ENCODE data around the gene GMPR2. TPM values are rescaled to one million over a fixed set of nuclear protein-coding genes. Genes with fewer than 3 reads are reported as not detected.

GMPR2 gene
- total RNA-seq, 1 donor = 87.7 TPM

GRCh38 chr14:24232121-24232644 is 546 bp upstream of the GMPR2 start, which contains the start of gene NEDD8:
Gene NEDD8, minus strand, starts transcription at chr14:24232367. Its CDS starts 100 bp downstream, at chr14:24232267.
- peak; percentile 95 for DNase-seq (ENCODE audit: low read depth)
- peak within 1 kb of the TSS; percentile 93 for H3K4me3 ChIP-seq (ENCODE audit: low read depth, low read length)
- TF ChIP-seq CTCF (IDR thresholded peaks at IDR 0.05; ENCODE audit: insufficient read depth, low read depth, low read length) = no peak

DNA sequence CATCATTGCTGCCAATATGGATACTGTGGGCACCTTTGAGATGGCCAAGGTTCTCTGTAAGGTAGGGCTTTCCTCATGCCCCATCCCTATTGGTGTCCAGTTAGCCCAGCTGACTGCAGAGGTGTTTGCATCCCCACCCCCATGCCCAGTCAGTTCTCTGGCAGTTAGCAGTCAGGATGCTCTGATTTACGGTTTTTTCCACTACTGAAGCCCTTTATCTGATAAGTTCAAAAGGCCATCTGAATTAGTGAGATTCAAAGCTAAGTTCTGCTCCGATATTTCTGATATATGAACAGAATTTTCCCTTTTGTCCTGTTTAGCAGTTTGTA is 773 bp downstream of the GMPR2 start:
- H3K4me3 ChIP-seq (ENCODE audit: low read depth, low read length) = peak overlapping the region; percentile 93
- DNase-seq (ENCODE audit: low read depth) = no peak
- no peak for TF ChIP-seq CTCF (IDR thresholded peaks at IDR 0.05; ENCODE audit: insufficient read depth, low read depth, low read length)

DNA sequence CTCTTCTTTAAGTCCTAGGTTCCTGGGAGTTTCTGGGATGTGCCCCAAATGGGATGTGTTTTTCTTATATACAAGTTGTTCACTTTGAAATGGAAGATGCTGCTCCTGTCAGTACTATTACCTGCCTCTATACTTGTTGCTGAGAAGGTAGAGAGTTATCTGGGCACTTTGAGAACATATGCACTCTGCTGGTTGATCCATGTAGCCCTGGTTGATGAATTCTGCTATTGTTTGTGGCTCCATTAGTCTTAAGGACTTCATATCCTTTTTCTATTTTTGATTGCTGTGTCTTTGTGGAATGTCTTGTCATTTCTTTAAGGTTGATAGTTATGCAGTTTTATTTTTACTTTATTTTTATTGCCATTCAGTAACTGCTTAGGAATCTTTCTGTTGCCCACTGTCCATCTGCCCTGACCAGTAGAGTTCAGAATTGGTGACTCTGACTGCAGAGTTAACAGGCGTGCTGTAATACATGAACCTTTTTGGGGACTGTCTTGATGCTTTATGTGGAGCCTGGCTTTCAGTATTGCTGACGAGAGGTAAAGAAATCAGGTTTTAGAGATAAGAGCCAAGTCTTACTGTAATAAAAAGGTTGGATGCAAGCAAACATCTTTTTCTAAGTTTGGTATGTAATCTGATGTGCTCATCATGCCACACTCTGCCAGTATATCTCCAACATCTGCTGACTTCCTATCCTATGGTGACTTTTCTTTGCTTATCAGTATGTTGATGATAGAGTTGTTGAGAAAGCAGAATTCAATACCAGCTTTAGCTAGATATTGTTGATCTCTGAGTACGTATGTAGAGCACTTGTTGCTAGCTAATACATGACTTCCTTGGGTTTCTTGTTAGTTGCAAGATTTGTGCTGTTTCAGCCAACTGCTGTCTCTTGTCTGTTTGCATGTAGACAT is 1.6 kb downstream of the GMPR2 start:
- no peak for TF ChIP-seq CTCF (IDR thresholded peaks at IDR 0.05; ENCODE audit: insufficient read depth, low read depth, low read length)
- no peak overlapping the region for H3K4me3 ChIP-seq (ENCODE audit: low read depth, low read length)

DNA sequence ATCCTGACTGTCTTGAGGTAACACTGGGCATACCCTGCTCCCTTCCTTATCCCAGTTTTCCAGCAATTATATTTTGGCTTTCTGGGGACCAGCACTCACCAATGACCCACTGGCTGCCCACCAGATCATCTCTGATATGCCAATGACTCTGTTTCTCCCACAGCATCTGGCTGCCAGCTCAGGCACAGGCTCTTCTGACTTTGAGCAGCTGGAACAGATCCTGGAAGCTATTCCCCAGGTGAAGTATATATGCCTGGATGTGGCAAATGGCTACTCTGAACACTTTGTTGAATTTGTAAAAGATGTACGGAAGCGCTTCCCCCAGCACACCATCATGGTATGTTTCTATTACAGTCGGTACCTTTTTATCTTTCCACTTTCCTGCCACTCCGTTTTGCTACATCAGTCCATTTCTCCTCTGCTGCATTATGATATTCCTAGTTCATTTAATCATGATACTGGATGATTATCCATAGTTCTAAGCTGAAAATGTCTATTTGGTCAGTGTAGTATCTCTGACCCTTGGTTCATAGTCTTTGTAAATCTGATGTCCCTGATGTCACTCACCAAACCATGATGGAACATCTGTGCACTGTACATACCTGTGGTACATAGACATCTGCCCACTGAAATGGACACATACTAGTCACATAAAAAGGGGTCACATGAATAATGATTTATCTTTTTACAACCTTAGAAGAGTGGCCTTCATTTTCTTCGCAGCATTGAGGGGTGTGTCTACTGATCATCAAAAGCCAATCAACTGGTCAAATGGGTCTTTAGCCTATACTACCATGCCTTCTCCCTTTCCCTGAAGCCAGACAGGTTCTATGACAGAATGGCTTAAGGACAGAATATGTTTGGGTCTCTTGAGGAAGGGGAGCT is 3.3 kb downstream of the GMPR2 start:
- no peak for TF ChIP-seq CTCF (IDR thresholded peaks at IDR 0.05; ENCODE audit: insufficient read depth, low read depth, low read length)
- DNase-seq (ENCODE audit: low read depth) = no peak
- no peak overlapping the region for H3K4me3 ChIP-seq (ENCODE audit: low read depth, low read length)

More for the DNA sequence above, 1.6 kb downstream of the GMPR2 start:
- DNase-seq (ENCODE audit: low read depth) = no peak

GRCh38 chr14:24236689-24237462 is 4.1 kb downstream of the GMPR2 start:
- H3K4me3 ChIP-seq (ENCODE audit: low read depth, low read length) = no peak overlapping the region
- no peak for TF ChIP-seq CTCF (IDR thresholded peaks at IDR 0.05; ENCODE audit: insufficient read depth, low read depth, low read length)
- no peak for DNase-seq (ENCODE audit: low read depth)

DNA sequence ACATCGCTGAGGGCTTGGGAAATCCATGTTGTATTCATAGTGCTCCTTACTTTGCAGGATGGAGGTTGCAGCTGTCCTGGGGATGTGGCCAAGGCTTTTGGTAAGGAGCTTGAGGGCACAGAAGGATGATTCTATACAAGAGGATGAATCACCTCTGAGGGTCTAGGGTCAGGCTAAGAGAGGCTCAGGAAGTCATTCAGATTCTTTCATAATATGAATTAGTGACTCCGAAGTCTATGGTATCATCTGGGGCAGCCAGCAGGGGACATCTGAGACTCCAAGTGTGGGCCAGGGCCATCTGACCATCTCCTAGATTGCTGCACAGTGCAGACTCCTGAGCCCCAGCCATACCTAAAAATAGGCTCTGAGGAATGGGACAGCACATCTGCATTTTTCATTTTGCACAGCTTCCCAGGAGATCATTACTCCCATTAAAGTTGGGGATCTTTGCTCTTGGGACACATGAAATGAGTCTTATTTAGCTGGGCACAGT is 4.8 kb downstream of the GMPR2 start:
- TF ChIP-seq CTCF (IDR thresholded peaks at IDR 0.05; ENCODE audit: insufficient read depth, low read depth, low read length) = no peak
- no peak for DNase-seq (ENCODE audit: low read depth)
- H3K4me3 ChIP-seq (ENCODE audit: low read depth, low read length) = no peak overlapping the region

Data from fibroblast of villous mesenchyme (primary cell).